WTC11 (cell line): ENCODE measurements around the gene TRAPPC3. TPM values are rescaled to one million over a fixed set of nuclear protein-coding genes. Genes with fewer than 3 reads are reported as not detected.

Source experiments
- ATAC-seq: fragments of 200-7000 bp; cut with Tn5 transposase; 2 replicates; pipeline ENCODE4 v1.10.0; 2021; ENCODE audit warnings: mild to moderate bottlenecking, moderate library complexity
- Bru-seq: library from RNA; stranded (reverse); fragments of 400-500 nt; gene quantifications from one replicate; lab custom pipeline; 2021; lab: Mats Ljungman, UMichigan
- CTCF ChIA-PET: fragments of 300-600 bp; sonication (Branson Sonifier 250); formaldehyde crosslinking; loops from one replicate; lab custom pipeline; 2021; ENCODE audit warnings: antibody characterized with exemption; lab: Charles Lee
- POLR2A ChIA-PET: fragments of 350-600 bp; sonication (Branson Sonifier 250); formaldehyde crosslinking; loops from one replicate; lab custom pipeline; 2021; ENCODE audit warnings: antibody characterized with exemption; lab: Charles Lee
- DNase-seq: peaks from one replicate; pipeline ENCODE4 v3.0.0; 2021; ENCODE audit warnings: low spot score
- H3K27ac Mint-ChIP-seq: 2 replicates; pipeline ENCODE4 v1.8.0; 2021; ENCODE audit warnings: mixed read lengths
- H3K27me3 Mint-ChIP-seq: 2 replicates; pipeline ENCODE4 v1.8.0; 2021; ENCODE audit warnings: low read depth, mild to moderate bottlenecking, moderate library complexity, mixed read lengths
- H3K36me3 Mint-ChIP-seq: 2 replicates; pipeline ENCODE4 v1.8.0; 2021; ENCODE audit warnings: mixed read lengths
- H3K4me1 Mint-ChIP-seq: 2 replicates; pipeline ENCODE4 v1.8.0; 2022; ENCODE audit warnings: mixed read lengths
- H3K4me3 Mint-ChIP-seq: 2 replicates; pipeline ENCODE4 v1.8.0; 2021; ENCODE audit warnings: mild to moderate bottlenecking, moderate library complexity, mixed read lengths
- H3K9me3 Mint-ChIP-seq: 2 replicates; pipeline ENCODE4 v1.8.0; 2021; ENCODE audit warnings: mixed read lengths
- ARID4B ChIP-seq: sonication (generic); formaldehyde crosslinking; IDR thresholded peaks from 2 replicates; pipeline ENCODE4 v1.8.0; 2023; ENCODE audit warnings: missing genetic modification reagents, mild to moderate bottlenecking, borderline replicate concordance
- ATF1 ChIP-seq: sonication (generic); formaldehyde crosslinking; IDR thresholded peaks from 2 replicates; pipeline ENCODE4 v1.8.1; 2023; ENCODE audit warnings: mild to moderate bottlenecking, moderate library complexity, missing genetic modification reagents
- CBFB ChIP-seq: sonication (generic); formaldehyde crosslinking; IDR thresholded peaks from 2 replicates; pipeline ENCODE4 v1.8.1; 2022; ENCODE audit warnings: mild to moderate bottlenecking, low read depth, missing genetic modification reagents
- CTCF ChIP-seq: fragments of 200-600 bp; IDR thresholded peaks from 2 replicates; pipeline ENCODE4 v1.8.0; 2022; ENCODE audit warnings: antibody characterized with exemption
- EMX1 ChIP-seq: fragments of 250-450 bp; sonication (Bioruptor Pico); IDR thresholded peaks from 2 replicates; pipeline ENCODE4 v1.8.0; 2021; ENCODE audit warnings: mild to moderate bottlenecking
- FOXJ3 ChIP-seq: sonication (generic); formaldehyde crosslinking; IDR thresholded peaks from 2 replicates; pipeline ENCODE4 v1.9.0; 2021; ENCODE audit warnings: missing genetic modification reagents, mild to moderate bottlenecking, borderline replicate concordance
- FOXK1 ChIP-seq: sonication (generic); formaldehyde crosslinking; IDR thresholded peaks from 2 replicates; pipeline ENCODE4 v1.8.0; 2022; ENCODE audit warnings: mild to moderate bottlenecking, moderate library complexity, missing genetic modification reagents
- HMGA2 ChIP-seq: fragments of 250-450 bp; sonication (Bioruptor Pico); IDR thresholded peaks from 2 replicates; pipeline ENCODE4 v1.4.0; 2021; ENCODE audit warnings: mild to moderate bottlenecking, moderate library complexity
- MXD4 ChIP-seq: fragments of 250-450 bp; sonication (Bioruptor Pico); IDR thresholded peaks from 2 replicates; pipeline ENCODE4 v1.8.0; 2021; ENCODE audit warnings: mild to moderate bottlenecking, moderate library complexity, borderline replicate concordance
- NFATC4 ChIP-seq: fragments of 250-450 bp; sonication (Bioruptor Pico); IDR thresholded peaks from 2 replicates; pipeline ENCODE4 v1.9.0; 2021; ENCODE audit warnings: mild to moderate bottlenecking
- NFYB ChIP-seq: sonication (generic); formaldehyde crosslinking; conservative IDR thresholded peaks from 2 replicates; pipeline ENCODE4 v1.8.0; 2022; ENCODE audit warnings: low read depth, missing genetic modification reagents
- NR1H2 ChIP-seq: sonication (generic); formaldehyde crosslinking; IDR thresholded peaks from 2 replicates; pipeline ENCODE4 v1.9.0; 2021; ENCODE audit warnings: mild to moderate bottlenecking, moderate library complexity, missing genetic modification reagents
- OVOL2 ChIP-seq: fragments of 250-450 bp; sonication (Bioruptor Pico); IDR thresholded peaks from 2 replicates; pipeline ENCODE4 v1.9.0; 2021; ENCODE audit warnings: mild to moderate bottlenecking, borderline replicate concordance
- PRRX2 ChIP-seq: fragments of 250-450 bp; sonication (Bioruptor Pico); IDR thresholded peaks from 2 replicates; pipeline ENCODE4 v1.8.0; 2021; ENCODE audit warnings: mild to moderate bottlenecking
- SMAD4 ChIP-seq: sonication (generic); formaldehyde crosslinking; IDR thresholded peaks from 2 replicates; pipeline ENCODE4 v1.8.0; 2022; ENCODE audit warnings: mild to moderate bottlenecking, missing genetic modification reagents
- TEAD1 ChIP-seq: sonication (generic); formaldehyde crosslinking; IDR thresholded peaks from 2 replicates; pipeline ENCODE4 v1.8.0; 2022; ENCODE audit warnings: mild to moderate bottlenecking, missing genetic modification reagents
- USF2 ChIP-seq: sonication (generic); formaldehyde crosslinking; IDR thresholded peaks from 2 replicates; pipeline ENCODE4 v1.8.1; 2023; ENCODE audit warnings: mild to moderate bottlenecking, missing genetic modification reagents, moderate library complexity
- ZNF232 ChIP-seq: sonication (generic); formaldehyde crosslinking; IDR thresholded peaks from 2 replicates; pipeline ENCODE4 v1.8.0; 2022; ENCODE audit warnings: mild to moderate bottlenecking, missing genetic modification reagents
- ZNF416 ChIP-seq: fragments of 250-450 bp; sonication (Bioruptor Pico); IDR thresholded peaks from 2 replicates; pipeline ENCODE4 v1.9.0; 2021; ENCODE audit warnings: mild to moderate bottlenecking, inconsistent platforms
- long read RNA-seq, 3 experiments: library from RNA in 1 of 3; library from capped mRNA in 1 of 3; library from polyadenylated mRNA in 1 of 3; unstranded in 2 of 3; stranded (forward) in 1 of 3; transcript quantifications; one replicate each; pipeline ENCODE4 v2.0.0, GENCODE V29; 2021
- total RNA-seq: library from RNA; stranded (reverse); gene quantifications from 3 replicates; pipeline ENCODE4 v1.2.3, GENCODE V29; 2021
- TF ChIP-seq, protein P1 (sequence below): sonication (generic); formaldehyde crosslinking; IDR thresholded peaks from 2 replicates; pipeline ENCODE4 v1.8.0; 2022; ENCODE audit warnings: mild to moderate bottlenecking, missing genetic modification reagents
- TF ChIP-seq, protein P2 (sequence below): sonication (generic); formaldehyde crosslinking; IDR thresholded peaks from 2 replicates; pipeline ENCODE4 v1.8.1; 2023; ENCODE audit warnings: mild to moderate bottlenecking, moderate library complexity, missing genetic modification reagents
- TF ChIP-seq, protein P3 (sequence below): sonication (generic); formaldehyde crosslinking; IDR thresholded peaks from 2 replicates; pipeline ENCODE4 v1.8.0; 2022; ENCODE audit warnings: missing genetic modification reagents

The TRAPPC3 gene
- total RNA-seq: 48.9 to 52.5 TPM (median 52.0 TPM) in 3 replicates
- percentile 69 among the genes with signal in this experiment for Bru-seq, nascent RNA
- long read RNA-seq, experiment 1, transcript TRAPPC3-204 (5 exons, 1,265 nt): major isoform, 78 of 97 reads
- long read RNA-seq, experiment 1, transcript TRAPPC3-202 (5 exons, 1,056 nt): minor isoform, 9 of 97 reads
- long read RNA-seq, experiment 1, partial matches to known transcripts: 3 of 97 reads
- long read RNA-seq, experiment 1, other reads (novel, unspliced or antisense): 2 of 97 reads
- long read RNA-seq, experiment 2, transcript TRAPPC3-204 (5 exons, 1,265 nt): major isoform, 57 of 78 reads
- long read RNA-seq, experiment 2, partial matches to known transcripts: 3 of 78 reads
- long read RNA-seq, experiment 2, other reads (novel, unspliced or antisense): 8 of 78 reads
- long read RNA-seq, experiment 3, transcript TRAPPC3-202 (5 exons, 1,056 nt): minor isoform, 18 of 170 reads
- long read RNA-seq, experiment 3, transcript TRAPPC3-204 (5 exons, 1,265 nt): major isoform, 138 of 170 reads
- long read RNA-seq, experiment 3, transcript TRAPPC3-208 (3 exons, 1,114 nt): minor isoform, 6 of 170 reads
- long read RNA-seq, experiment 3, partial matches to known transcripts: 2 of 170 reads
- long read RNA-seq, experiment 3, other reads (novel, unspliced or antisense): 4 of 170 reads

- Mint-ChIP-seq H3K4me3 (peak within 1 kb of the TSS; percentile 90), H3K36me3 (peaks cover 10% of the 10 kb centered on the region), H3K9me3 (no peaks in the 10 kb centered on the region), H3K27ac (peak within 1 kb of the TSS; percentile 97), H3K27me3 (peaks cover 27% of the 10 kb centered on the region), H3K4me1 (peaks cover 33% of the 10 kb centered on the region)
- ATAC-seq (peak; percentile 92), DNase-seq (peak; percentile 100)
- CTCF ChIA-PET: interaction anchor here (0.6 to 5.4 kb wide), 52 partner anchors 11 to 275 kb away, joined by 3 to 213 read pairs (median 6); partner anchors contain the start of genes AGO1, EVA1B, LSM10 and SH3D21
- POLR2A ChIA-PET: interaction anchor here (0.6 to 2.6 kb wide), 17 partner anchors 11 to 351 kb away, joined by 3 to 25 read pairs (median 4); partner anchors contain the start of genes AGO3, SH3D21 and THRAP3
- TF ChIP-seq TEAD1 (CRISPR knock-in tag): no peak; the same call in 1 of the 2 replicates
- TF ChIP-seq OVOL2 (CRISPR knock-in tag): no peak
- TF ChIP-seq ARID4B (CRISPR knock-in tag): peak; percentile 75; the same call in 1 of the 2 replicates
- TF ChIP-seq ZNF232: 0 out of 2 replicates have a peak, but pooled peaks have one; percentile 50
- peak; percentile 85 for TF ChIP-seq USF2 (CRISPR knock-in tag)
- no peak for TF ChIP-seq EMX1 (CRISPR knock-in tag)
- no peak; the same call in 1 of the 2 replicates for TF ChIP-seq NFYB (CRISPR knock-in tag)
- TF ChIP-seq NFATC4 (CRISPR knock-in tag): no peak
- TF ChIP-seq, protein P1, sequence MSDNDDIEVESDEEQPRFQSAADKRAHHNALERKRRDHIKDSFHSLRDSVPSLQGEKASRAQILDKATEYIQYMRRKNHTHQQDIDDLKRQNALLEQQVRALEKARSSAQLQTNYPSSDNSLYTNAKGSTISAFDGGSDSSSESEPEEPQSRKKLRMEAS (CRISPR knock-in tag): peak; percentile 64; the same call in 1 of the 2 replicates
- peak; percentile 89 for TF ChIP-seq FOXK1
- TF ChIP-seq, protein P2, sequence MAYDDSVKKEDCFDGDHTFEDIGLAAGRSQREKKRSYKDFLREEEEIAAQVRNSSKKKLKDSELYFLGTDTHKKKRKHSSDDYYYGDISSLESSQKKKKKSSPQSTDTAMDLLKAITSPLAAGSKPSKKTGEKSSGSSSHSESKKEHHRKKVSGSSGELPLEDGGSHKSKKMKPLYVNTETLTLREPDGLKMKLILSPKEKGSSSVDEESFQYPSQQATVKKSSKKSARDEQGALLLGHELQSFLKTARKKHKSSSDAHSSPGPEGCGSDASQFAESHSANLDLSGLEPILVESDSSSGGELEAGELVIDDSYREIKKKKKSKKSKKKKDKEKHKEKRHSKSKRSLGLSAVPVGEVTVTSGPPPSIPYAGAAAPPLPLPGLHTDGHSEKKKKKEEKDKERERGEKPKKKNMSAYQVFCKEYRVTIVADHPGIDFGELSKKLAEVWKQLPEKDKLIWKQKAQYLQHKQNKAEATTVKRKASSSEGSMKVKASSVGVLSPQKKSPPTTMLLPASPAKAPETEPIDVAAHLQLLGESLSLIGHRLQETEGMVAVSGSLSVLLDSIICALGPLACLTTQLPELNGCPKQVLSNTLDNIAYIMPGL (CRISPR knock-in tag): peak; percentile 48; the same call in 1 of the 2 replicates
- no peak for TF ChIP-seq CBFB (CRISPR knock-in tag)
- TF ChIP-seq ZNF416 (CRISPR knock-in tag): no peak
- TF ChIP-seq ATF1: no peak
- TF ChIP-seq FOXJ3: no peak
- TF ChIP-seq, protein P3, sequence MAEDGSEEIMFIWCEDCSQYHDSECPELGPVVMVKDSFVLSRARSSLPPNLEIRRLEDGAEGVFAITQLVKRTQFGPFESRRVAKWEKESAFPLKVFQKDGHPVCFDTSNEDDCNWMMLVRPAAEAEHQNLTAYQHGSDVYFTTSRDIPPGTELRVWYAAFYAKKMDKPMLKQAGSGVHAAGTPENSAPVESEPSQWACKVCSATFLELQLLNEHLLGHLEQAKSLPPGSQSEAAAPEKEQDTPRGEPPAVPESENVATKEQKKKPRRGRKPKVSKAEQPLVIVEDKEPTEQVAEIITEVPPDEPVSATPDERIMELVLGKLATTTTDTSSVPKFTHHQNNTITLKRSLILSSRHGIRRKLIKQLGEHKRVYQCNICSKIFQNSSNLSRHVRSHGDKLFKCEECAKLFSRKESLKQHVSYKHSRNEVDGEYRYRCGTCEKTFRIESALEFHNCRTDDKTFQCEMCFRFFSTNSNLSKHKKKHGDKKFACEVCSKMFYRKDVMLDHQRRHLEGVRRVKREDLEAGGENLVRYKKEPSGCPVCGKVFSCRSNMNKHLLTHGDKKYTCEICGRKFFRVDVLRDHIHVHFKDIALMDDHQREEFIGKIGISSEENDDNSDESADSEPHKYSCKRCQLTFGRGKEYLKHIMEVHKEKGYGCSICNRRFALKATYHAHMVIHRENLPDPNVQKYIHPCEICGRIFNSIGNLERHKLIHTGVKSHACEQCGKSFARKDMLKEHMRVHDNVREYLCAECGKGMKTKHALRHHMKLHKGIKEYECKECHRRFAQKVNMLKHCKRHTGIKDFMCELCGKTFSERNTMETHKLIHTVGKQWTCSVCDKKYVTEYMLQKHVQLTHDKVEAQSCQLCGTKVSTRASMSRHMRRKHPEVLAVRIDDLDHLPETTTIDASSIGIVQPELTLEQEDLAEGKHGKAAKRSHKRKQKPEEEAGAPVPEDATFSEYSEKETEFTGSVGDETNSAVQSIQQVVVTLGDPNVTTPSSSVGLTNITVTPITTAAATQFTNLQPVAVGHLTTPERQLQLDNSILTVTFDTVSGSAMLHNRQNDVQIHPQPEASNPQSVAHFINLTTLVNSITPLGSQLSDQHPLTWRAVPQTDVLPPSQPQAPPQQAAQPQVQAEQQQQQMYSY (CRISPR knock-in tag): no peak
- TF ChIP-seq SMAD4 (CRISPR knock-in tag): no peak
- peak; percentile 37; the same call in 1 of the 2 replicates for TF ChIP-seq CTCF
- TF ChIP-seq HMGA2 (CRISPR knock-in tag): no peak
- no peak for TF ChIP-seq MXD4 (CRISPR knock-in tag)
- no peak for TF ChIP-seq NR1H2 (CRISPR knock-in tag)
- no peak for TF ChIP-seq PRRX2 (CRISPR knock-in tag)
These were observed at the start of gene TRAPPC3 for GRCh38 chr1:36149237-36149972. Gene TRAPPC3 (minus strand): TSS chr1:36149486. CDS start chr1:36149378, 108 bp downstream.
